HCEC 1CT (cell line): ENCODE results near the gene PGLYRP3.

Source experiments
- DNase-seq: peaks from one replicate; pipeline ENCODE4 v3.0.0-alpha.2; 2017

The PGLYRP3 gene

DNA sequence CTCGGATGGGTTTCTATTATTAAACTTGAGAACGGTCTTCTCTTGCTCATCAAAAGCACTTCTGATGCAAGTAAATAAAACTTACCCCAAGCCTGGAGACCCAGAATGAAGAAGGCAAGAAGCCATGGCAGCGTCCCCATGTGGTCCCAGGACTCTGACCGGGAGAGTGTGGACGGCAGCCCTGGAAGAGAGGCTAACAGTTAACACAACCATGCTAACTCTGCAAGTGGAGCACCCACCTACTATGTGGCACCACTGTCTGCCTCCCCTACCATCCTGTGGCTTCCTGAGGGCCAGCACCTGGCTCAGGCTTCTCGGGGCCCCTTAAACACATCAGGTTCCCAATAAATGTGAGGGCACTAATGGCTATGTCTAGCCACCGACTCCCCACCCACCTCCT lies 2.2 kb downstream of the PGLYRP3 start:
- no peak for DNase-seq

- no peak for DNase-seq
Observed at GRCh38 chr1:153309441-153309840, 3.3 kb downstream of the PGLYRP3 start.

- DNase-seq = no peak
Observed at GRCh38 chr1:153308540-153308939, 4.2 kb downstream of the PGLYRP3 start.

DNA sequence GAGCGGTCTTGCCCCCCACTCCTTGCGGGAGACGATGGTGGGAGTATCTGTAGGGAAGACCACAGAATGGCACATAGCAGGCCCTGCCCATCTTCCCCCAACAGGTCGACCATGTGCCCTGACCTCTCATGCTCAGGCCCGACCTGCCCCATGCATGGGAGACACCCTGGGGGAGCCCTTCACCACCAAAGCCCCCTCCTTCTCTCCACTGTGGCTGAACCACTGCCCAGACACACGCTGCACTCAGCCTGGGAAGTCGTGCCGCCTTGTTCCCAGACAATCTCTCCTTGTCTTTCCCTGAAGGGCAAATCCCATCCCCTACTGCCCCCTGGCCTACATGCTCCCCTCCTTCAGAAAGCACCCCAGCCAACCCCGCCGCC lies 5.5 kb downstream of the PGLYRP3 start:
- no peak for DNase-seq

GRCh38 chr1:153306303-153307220 lies 6.2 kb downstream of the PGLYRP3 start:
- no peak for DNase-seq

- no peak for DNase-seq
Observed at GRCh38 chr1:153305682-153306081, 7.1 kb downstream of the PGLYRP3 start.

- DNase-seq = no peak
Observed at GRCh38 chr1:153302308-153302707, 10.4 kb downstream of the PGLYRP3 start.

DNA sequence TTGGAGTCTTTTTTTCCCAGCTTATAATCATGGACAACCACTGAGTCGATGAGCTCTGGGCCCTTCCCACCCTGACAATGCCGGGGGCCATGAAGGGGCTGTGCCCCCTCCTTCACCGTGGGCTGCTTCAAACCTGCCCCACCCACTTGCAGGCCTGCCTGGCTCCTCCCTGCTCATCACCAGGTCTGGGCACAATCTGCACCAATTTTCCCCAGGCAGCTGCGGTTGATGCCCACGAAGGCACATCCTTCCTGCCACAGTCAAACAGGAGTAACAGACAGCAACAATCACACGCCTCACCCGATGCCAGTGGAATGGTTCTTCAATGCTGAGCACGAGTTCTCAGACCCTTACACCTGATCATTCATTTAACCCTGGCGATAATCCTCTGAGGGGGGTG lies 18.9 kb downstream of the PGLYRP3 start:
- no peak for DNase-seq

- DNase-seq = no peak
Observed at GRCh38 chr1:153293480-153293775, 19.3 kb downstream of the PGLYRP3 start.

- DNase-seq = no peak
Observed at GRCh38 chr1:153292740-153293479, 19.8 kb downstream of the PGLYRP3 start.

DNA sequence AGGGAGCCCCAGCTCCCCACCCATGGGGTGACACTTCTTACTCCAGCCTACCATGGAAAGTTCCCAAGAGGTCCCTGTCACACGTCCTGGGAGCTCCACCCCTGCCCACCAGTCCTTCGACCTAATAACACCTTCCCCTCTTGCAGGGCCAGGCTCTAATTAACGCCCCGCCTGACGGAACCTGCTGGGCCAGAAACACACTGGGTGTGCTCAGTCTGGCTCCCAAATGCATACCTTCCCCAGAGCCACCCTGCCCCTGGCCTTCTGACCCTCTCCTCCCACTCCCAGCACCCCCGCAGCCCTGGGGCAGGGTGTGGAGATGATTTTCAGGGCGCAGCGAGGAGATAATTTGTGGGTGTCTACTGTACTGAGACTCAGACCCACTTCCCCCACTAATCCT lies 20.6 kb downstream of the PGLYRP3 start:
- DNase-seq = no peak

GRCh38 chr1:153291514-153291913 lies 21.2 kb downstream of the PGLYRP3 start:
- no peak for DNase-seq

GRCh38 chr1:153288634-153289275 lies 24.0 kb downstream of the PGLYRP3 start:
- no peak for DNase-seq

DNA sequence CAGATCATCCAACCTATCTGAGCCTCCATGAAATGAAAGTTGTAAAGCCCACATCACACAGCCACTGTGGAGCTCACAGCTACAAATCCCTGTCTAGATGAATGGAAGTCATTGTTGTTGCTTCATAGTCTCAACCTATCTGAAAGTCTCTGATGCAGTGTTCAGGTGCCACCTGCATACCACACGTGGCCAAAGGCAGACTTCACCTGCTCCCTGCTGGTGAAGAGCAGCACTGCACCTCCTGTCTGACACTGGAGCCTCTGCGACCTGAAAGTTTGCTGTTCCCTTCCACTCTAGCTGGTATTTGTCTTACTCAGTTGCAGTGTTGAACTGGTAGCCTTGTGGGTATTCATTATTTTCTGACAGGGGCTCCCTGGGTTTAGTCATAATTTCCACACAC lies 34.9 kb downstream of the PGLYRP3 start:
- DNase-seq = no peak

GRCh38 chr1:153272186-153272585 lies 40.6 kb downstream of the PGLYRP3 start:
- no peak for DNase-seq

DNA sequence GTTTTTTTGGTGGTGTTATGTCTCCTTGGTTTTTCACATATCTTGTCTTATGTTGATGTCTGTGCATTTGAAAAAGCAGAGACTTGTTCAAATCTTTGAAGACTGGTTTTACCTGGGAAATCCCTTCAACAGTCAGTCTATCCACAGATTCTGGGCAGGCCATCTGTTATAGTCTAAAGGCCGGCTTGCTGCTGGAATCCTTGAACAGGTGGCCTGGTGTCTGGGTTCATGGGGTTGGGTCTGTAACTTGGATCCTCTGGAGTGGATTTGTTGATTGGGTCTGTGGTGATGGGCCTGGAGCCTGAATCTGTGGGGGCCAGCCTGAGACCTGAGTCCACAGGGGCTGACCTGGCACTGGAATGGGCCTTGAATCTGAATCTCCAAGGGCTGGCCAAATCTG lies 41.0 kb downstream of the PGLYRP3 start:
- no peak for DNase-seq

GRCh38 chr1:153265457-153265856 lies 47.3 kb downstream of the PGLYRP3 start:
- no peak for DNase-seq

GRCh38 chr1:153262462-153263157 lies 50.1 kb downstream of the PGLYRP3 start:
- no peak for DNase-seq

DNA sequence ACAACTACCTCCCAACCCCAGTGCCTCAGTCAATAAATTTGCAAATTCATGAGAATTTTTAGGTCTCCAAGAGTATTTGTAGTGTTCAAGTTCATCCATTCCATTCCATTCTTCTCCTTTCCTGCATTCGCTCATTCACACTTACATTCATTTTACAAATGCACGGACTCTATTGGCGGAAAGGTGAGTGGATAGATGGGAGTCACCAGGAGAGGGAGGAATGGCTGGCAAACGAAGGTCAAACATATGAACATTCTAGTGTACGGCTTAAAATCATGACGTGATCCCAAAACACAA lies 50.7 kb downstream of the PGLYRP3 start:
- no peak for DNase-seq

DNA sequence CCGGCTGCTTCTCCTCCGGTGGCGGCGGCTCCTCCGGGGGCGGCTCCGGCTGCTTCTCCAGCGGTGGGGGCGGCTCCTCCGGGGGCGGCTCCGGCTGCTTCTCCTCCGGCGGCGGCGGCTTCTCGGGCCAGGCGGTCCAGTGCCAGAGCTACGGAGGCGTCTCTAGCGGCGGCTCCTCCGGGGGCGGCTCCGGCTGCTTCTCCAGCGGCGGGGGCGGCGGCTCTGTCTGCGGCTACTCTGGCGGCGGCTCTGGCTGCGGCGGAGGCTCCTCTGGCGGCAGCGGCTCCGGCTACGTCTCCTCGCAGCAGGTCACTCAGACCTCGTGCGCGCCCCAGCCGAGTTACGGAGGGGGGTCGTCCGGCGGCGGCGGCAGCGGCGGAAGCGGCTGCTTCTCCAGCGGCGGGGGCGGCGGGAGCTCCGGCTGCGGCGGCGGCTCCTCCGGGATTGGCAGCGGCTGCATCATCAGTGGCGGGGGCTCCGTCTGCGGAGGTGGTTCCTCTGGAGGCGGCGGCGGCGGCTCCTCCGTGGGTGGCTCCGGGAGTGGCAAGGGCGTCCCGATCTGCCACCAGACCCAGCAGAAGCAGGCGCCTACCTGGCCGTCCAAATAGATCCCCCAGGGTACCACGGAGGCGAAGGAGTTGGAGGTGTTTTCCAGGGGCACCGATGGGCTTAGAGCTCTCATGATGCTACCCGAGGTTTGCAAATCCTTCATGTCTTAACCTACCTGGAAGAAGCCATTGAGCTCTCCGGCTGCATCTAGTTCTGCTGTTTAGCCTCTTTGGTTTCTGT lies 51.3 kb downstream of the PGLYRP3 start:
- DNase-seq = no peak

- no peak for DNase-seq
Observed at GRCh38 chr1:153260585-153261280, 52.0 kb downstream of the PGLYRP3 start.

DNA sequence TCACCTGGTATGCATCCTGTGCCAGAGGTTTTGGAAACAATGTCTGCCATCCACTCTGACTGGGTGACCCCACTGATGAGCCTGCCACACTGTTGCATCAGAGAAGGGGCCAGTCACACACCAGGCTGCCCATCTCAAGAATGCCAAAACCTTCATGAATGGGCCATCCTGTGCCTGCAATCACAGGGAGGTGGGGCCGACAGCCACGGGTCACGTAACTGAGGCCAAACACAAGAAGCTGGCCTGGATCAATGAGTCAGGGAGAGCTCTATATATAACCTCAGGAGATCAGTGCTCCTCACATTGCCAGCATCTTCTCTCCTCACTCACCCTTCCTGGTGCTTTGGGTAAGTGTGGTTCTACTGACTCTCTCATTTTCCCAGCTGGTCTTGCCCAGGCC lies 53.4 kb downstream of the PGLYRP3 start, which contains the start of gene LORICRIN:
LORICRIN (plus strand) TSS at position 301 of the 400 bp plus-strand sequence. CDS start 1,263 bp downstream, outside the sequence.
- no peak for DNase-seq
